AG20443 (cell line): ENCODE measurements around the gene TBC1D32.
"Not testable (repeated sequence)": the region's sequence is repeated elsewhere in the genome, so short reads cannot be mapped to it uniquely, and the experiment has no call there.

Source experiments
- DNase-seq: peaks from one replicate; pipeline ENCODE4 v3.0.0; 2012; ENCODE audit warnings: low spot score, mixed read lengths

The TBC1D32 gene

DNA sequence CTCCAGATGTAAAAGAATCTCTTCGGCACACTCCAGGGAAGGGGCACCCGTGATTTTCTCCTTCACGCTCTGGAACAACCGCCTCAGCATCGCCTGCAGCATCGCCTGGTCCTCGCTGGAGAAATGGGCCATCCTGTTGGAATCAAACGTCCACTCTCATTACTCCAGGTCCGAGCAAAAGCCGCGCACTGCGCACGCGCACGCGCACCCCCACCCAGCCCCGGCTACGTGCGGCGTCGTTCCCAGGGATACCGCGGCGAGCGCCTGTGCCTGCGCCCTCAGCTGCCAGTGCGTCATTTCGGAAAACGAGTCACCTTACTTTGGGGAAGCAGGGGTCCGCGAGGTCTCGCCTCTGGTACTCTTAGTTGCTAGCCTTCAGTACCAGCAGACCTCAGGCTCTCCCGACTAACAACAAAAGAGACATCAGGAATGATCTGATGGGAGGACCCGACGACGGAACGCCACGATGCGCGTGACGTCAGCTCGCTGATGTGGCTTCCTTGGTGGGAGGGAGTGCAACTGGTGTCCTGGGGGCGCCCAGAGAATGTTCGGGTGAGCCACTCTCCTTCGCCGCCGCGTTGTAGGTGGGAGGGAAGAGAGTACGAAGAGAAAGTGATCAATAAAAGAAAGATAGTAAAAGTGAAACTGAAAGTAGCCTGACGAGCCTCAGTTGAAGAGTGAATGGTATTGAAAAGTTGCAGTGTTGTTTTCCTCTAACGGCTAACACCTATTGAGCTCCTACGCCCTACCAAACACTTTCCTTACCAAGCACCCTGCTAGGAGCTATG is at the start of gene TBC1D32:
Gene TBC1D32 (minus strand): TSS at position 182 of the 788 bp plus-strand sequence. CDS start 50 bp downstream, at position 132.
- peak; percentile 99 for DNase-seq

GRCh38 chr6:121383478-121383877 is 49.2 kb upstream of the TBC1D32 start:
- no peak for DNase-seq

DNA sequence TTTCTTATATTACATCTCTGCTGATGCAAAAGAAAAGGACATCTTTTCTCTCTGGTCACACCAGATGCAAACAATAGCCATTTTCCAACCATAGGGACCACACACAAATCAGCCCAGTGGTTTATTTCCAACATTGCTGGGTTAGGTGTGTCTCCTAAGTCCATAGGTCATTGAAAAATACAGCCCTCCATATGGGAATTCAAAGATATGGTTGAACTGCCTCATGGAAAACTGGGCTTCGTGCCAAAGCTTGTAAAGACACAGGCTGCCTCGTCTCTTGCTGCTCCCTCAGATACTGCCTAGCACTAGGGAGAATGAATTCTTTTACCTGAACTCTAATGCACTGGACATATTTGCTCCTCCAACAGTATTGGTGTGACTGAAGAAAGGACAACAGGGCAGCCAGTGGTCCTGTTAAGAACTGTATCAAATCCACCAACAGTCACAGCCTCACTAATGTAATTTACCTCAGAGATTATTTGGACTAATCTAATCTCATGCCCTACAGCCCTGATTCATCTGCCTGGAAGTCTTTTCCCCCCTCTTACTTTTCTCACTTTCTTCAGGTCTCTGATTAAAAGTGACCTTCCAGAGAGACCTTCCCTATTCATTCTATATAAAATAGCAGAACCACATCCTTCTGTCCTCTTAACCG is 48.3 kb upstream of the TBC1D32 start:
- no peak for DNase-seq

GRCh38 chr6:121376411-121376810 is 42.1 kb upstream of the TBC1D32 start:
- no peak for DNase-seq

- DNase-seq = not testable (repeated sequence)
Observed at GRCh38 chr6:121374219-121374618, 39.9 kb upstream of the TBC1D32 start.

GRCh38 chr6:121365536-121366521 is 31.5 kb upstream of the TBC1D32 start:
- DNase-seq = no peak

DNA sequence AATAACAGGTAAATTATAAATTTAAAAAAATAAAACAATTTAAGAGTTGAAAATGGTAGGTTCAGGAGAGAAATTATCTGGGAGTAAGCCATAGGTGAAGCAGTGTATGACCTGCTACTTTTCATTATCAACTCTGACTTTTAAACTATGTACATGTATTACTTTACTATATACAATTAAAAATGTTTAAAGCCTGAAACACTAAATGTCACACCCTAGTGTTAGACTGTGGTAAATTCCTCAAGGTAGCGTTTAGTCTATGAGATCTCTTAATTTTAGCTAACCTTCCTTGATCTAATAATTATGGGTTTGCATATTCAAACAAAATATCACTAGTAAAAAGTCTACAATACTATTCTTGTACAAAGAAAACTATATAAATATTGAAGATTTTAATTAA is 22.3 kb upstream of the TBC1D32 start:
- no peak for DNase-seq

DNA sequence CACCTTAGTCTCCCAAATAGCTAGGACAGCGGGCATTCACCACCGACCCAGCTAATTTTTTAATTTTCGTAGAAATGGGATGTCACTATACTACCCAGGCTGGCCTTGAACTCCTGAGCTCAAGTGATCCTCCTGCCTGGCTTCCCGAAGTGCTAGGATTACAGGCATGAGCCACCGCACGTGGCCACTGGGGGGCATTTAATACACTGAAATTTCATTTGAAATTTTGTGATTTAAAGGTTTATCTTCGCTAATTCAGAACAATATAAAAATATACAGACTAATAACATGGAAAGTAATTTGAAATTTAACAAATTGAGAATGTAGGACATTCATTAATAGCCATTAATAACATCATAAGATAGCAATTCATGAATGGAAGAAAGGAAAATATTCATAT is 20.5 kb upstream of the TBC1D32 start:
- no peak for DNase-seq

DNA sequence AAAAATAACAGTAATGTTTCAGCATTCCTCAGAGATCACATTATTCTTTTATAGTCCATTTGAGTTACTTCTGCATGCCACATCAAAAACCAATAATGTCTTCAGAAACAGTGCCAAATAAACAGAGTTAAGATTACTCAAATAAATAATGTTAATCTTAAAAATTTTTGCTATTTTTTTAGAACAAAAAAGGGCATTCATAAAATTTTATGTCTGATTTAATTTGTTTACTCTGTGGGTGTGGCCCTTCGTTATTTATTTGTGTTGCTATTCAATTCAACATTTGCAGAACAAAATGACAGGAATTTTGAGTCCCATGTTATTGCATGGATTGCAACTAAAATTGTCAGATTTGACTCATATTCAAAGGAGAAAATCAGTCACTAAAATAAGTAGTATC is 18.7 kb upstream of the TBC1D32 start:
- DNase-seq = no peak

DNA sequence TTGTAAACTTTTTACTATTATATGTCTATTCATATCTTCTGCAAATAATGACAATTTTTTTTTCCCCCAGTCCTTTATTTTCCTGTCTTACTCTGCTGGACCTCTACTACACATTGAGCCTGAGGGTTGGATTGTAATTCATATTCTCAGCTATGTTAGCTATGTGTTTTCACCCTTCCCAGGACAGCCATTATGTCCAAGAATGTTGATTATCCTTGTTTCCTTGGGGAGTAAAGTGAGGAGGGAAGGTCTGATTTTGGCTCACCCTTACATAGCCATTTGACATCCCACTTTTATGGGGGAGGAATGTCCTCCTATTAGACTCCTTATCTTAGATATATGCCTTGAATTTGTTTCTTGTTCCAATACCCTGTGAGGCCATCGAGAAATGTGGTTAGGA is 17.6 kb upstream of the TBC1D32 start:
- no peak for DNase-seq

GRCh38 chr6:121349596-121349995 is 15.3 kb upstream of the TBC1D32 start:
- no peak for DNase-seq

GRCh38 chr6:121347484-121347883 is 13.2 kb upstream of the TBC1D32 start:
- DNase-seq = no peak

DNA sequence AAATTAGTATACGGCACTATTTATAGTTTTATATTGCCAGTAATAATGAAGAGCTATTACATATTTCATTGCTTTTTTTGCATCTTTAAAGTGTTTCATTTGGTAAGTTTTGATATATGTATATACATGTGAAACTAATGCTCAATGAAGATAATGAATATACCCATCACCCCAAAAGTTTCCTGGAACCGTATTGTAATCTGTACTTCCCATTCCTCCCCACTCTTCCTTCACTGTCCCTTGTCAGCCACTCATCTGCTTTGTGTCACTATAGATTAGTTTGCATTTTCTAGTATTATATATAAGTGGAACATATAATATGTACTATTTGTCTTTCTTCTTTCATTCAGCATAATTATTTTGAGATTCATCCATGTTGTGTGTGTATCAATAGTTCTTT is 10.3 kb upstream of the TBC1D32 start:
- no peak for DNase-seq

GRCh38 chr6:121339639-121340226 is 5.5 kb upstream of the TBC1D32 start:
- DNase-seq = no peak

DNA sequence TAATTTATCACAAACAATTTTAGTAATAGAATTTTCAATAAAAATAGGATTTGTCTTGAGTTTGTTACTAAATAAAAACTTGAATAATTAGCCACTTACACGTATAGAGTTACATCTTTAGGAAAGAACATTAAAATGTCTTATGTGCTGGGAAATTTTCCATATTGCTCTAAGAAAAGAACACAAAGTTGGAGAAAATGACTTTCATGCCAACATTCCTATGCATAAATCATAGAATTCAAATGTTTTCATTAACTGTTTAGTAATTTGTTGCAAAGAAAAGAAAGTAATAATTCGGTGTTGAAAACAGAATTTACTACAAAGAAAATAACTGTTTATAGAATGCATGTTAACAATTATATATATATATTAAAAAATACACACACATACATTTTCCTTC is 4.7 kb upstream of the TBC1D32 start:
- DNase-seq = no peak

DNA sequence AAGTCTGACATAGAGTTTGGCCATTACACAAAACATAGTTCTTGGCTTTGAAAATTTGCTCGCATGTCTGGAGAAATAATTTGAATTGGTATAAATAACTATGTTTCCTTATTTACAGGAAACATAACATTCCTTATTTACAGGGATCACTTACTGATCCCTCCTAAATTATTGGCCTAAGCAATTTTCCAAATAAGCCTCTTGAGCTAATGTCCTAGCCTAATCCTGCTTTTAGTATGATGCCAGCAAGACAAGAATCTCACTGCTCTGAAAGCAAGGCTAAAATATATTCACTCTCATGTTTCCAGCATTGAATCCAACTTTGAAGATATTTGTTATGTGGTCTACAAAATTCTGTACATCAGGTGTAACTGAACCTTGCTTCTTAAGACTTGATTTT is 4.1 kb upstream of the TBC1D32 start:
- no peak for DNase-seq

DNA sequence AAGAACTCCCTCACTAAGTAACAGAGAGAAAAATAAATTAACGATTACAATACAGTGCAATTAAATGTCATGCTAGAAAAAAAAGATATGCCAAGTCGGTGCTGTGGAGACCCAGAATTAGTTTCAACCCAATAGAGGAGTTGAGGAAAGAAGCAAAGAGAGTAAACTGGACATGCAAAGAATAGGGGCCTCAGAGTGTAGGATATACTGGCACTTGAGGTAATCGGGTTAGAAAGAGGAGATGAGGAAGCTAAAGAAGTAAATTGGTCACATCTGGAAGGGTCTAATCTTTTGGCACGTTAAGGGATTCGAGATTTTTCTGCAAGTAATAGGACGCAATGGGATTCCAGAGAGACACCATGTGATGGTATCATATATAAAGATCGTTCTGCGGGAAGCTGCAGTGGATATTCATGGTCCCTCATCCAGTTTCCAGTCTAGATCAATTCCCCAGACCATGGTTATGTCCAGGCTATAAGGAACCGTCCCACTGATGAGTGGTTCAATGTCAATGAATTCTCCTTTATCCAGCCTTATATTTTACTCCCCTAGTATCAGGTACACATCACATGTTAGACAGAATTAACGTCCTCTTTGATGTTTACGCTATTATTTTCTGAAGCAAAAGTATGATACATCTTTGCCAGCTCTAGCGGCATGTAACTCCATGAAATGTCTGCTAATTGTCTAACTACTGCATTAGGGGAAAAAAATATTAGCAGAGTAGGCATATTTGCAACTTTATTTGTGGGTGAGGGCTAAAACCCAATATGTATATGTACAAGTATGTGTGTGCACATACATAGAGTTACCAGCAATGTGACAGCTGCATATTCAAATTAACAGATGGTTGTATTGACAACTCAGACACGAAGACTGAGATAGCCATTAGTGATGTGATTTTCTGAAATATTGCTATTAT is 1.1 kb upstream of the TBC1D32 start:
- DNase-seq = no peak

DNA sequence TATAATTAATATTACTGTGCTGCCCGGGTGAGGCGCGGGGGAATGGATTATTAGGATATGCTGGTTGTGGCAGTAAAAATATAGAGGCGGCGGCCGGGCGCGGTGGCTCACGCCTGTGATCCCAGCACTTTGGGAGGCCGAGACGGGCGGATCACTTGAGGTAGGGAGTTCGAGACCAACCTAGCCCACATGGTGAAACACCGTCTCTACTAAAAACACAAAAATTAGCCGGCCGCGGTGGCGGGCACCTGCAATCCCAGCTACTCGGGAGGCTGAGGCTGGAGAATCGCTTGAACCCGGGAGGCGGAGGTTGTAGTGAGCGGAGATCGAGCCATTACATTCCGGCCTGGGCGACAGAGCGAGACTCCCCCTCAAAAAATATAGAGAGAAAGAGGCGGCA is 586 bp downstream of the TBC1D32 start:
- DNase-seq = not testable (repeated sequence)

- DNase-seq = no peak
Observed at GRCh38 chr6:121333196-121333595, 1.1 kb downstream of the TBC1D32 start.

GRCh38 chr6:121330516-121330915 is 3.8 kb downstream of the TBC1D32 start:
- DNase-seq = no peak

GRCh38 chr6:121321282-121321681 is 13.0 kb downstream of the TBC1D32 start:
- no peak for DNase-seq
